ENCODE results near the gene ZCWPW1.
"Not testable (repeated sequence)": the region's sequence is repeated elsewhere in the genome, so short reads cannot be mapped to it uniquely, and the experiment has no call there.

ZCWPW1 gene

GRCh38 chr7:100364480-100364879 lies 64.0 kb downstream of the ZCWPW1 start:
- TF ChIP-seq EZH2phosphoT487 (IDR thresholded peaks at IDR 0.05; ENCODE audit: low read depth) = no peak
- no peak for TF ChIP-seq CTCF (IDR thresholded peaks at IDR 0.05; ENCODE audit: low read depth, low read length)
- Histone ChIP-seq H3K4me1 (ENCODE audit: low read length) (peaks cover 54% of the 10 kb centered on the region), H3K9me3 (ENCODE audit: insufficient read depth, low read length) (no peaks in the 10 kb centered on the region), H3K79me2 (ENCODE audit: low read length) (no peaks in the 10 kb centered on the region), H3K27ac (ENCODE audit: low read length) (peak overlapping the region; percentile 98; the same call in 1 of the 2 replicates), H3K9ac (ENCODE audit: low read length) (no peak overlapping the region), H3K4me2 (ENCODE audit: low read length) (no peak overlapping the region), H3K36me3 (replicated peaks; ENCODE audit: low read depth, low read length) (peaks cover 34% of the 10 kb centered on the region), H3K4me3 (ENCODE audit: low read length) (no peak overlapping the region), H2AFZ (ENCODE audit: low read depth, low read length) (no peak overlapping the region), H4K20me1 (ENCODE audit: insufficient read depth, low read length) (no peaks in the 10 kb centered on the region), H3K27me3 (ENCODE audit: low read depth, low read length) (no peaks in the 10 kb centered on the region)

- not testable (repeated sequence) for H3K27me3 ChIP-seq (ENCODE audit: low read depth, low read length); H2AFZ ChIP-seq (ENCODE audit: low read depth, low read length); H4K20me1 ChIP-seq (ENCODE audit: insufficient read depth, low read length); H3K27ac ChIP-seq (ENCODE audit: low read length); H3K4me2 ChIP-seq (ENCODE audit: low read length); H3K79me2 ChIP-seq (ENCODE audit: low read length); H3K4me3 ChIP-seq (ENCODE audit: low read length); H3K9me3 ChIP-seq (ENCODE audit: insufficient read depth, low read length); H3K9ac ChIP-seq (ENCODE audit: low read length)
- Histone ChIP-seq H3K4me1 (ENCODE audit: low read length) (peaks cover 49% of the 10 kb centered on the region), H3K36me3 (replicated peaks; ENCODE audit: low read depth, low read length) (peaks cover 41% of the 10 kb centered on the region)
Observed at GRCh38 chr7:100363797-100364196, 64.7 kb downstream of the ZCWPW1 start.

GRCh38 chr7:100363098-100363497 lies 65.4 kb downstream of the ZCWPW1 start:
- H3K9me3 ChIP-seq (ENCODE audit: insufficient read depth, low read length) = no peaks in the 10 kb centered on the region
- H2AFZ ChIP-seq (ENCODE audit: low read depth, low read length) = no peak overlapping the region
- H4K20me1 ChIP-seq (ENCODE audit: insufficient read depth, low read length) = no peaks in the 10 kb centered on the region
- peaks cover 49% of the 10 kb centered on the region for H3K4me1 ChIP-seq (ENCODE audit: low read length)
- peaks cover 42% of the 10 kb centered on the region for H3K36me3 ChIP-seq (replicated peaks; ENCODE audit: low read depth, low read length)
- no peaks in the 10 kb centered on the region for H3K79me2 ChIP-seq (ENCODE audit: low read length)
- no peaks in the 10 kb centered on the region for H3K27me3 ChIP-seq (ENCODE audit: low read depth, low read length)
- TF ChIP-seq EZH2phosphoT487 (IDR thresholded peaks at IDR 0.05; ENCODE audit: low read depth) (no peak), CTCF (IDR thresholded peaks at IDR 0.05; ENCODE audit: low read depth, low read length) (no peak)
- H3K4me2 ChIP-seq (ENCODE audit: low read length) = no peak overlapping the region
- no peak overlapping the region for H3K27ac ChIP-seq (ENCODE audit: low read length)
- no peak overlapping the region for H3K4me3 ChIP-seq (ENCODE audit: low read length)
- no peak overlapping the region for H3K9ac ChIP-seq (ENCODE audit: low read length)

GRCh38 chr7:100360135-100360854 lies 68.2 kb downstream of the ZCWPW1 start:
- peaks cover 23% of the 10 kb centered on the region for H3K4me1 ChIP-seq (ENCODE audit: low read length)
- no peaks in the 10 kb centered on the region for H3K79me2 ChIP-seq (ENCODE audit: low read length)
- no peak overlapping the region for H3K27ac ChIP-seq (ENCODE audit: low read length)
- no peak overlapping the region for H3K9ac ChIP-seq (ENCODE audit: low read length)
- H3K4me3 ChIP-seq (ENCODE audit: low read length) = no peak overlapping the region
- H4K20me1 ChIP-seq (ENCODE audit: insufficient read depth, low read length) = no peaks in the 10 kb centered on the region
- H3K4me2 ChIP-seq (ENCODE audit: low read length) = no peak overlapping the region
- no peak overlapping the region for H2AFZ ChIP-seq (ENCODE audit: low read depth, low read length)
- no peaks in the 10 kb centered on the region for H3K9me3 ChIP-seq (ENCODE audit: insufficient read depth, low read length)
- H3K36me3 ChIP-seq (replicated peaks; ENCODE audit: low read depth, low read length) = peaks cover 49% of the 10 kb centered on the region
- H3K27me3 ChIP-seq (ENCODE audit: low read depth, low read length) = no peaks in the 10 kb centered on the region
- TF ChIP-seq CTCF (IDR thresholded peaks at IDR 0.05; ENCODE audit: low read depth, low read length) (no peak), EZH2phosphoT487 (IDR thresholded peaks at IDR 0.05; ENCODE audit: low read depth) (no peak)
